ENCODE results near the gene ACCSL.

GRCh38 chr11:44030996-44031395, 16.8 kb upstream of the ACCSL start:
- no peak for TF ChIP-seq GATA2 (IDR thresholded peaks at IDR 0.05; ENCODE audit: low read depth, low read length)
- no peak for TF ChIP-seq GATA3 (IDR thresholded peaks at IDR 0.05; ENCODE audit: low read depth, low read length)
